GM12878 (cell line): ENCODE results near the gene LYZ. TPM values are rescaled to one million over a fixed set of nuclear protein-coding genes. Genes with fewer than 3 reads are reported as not detected.

Experiments used
- ATAC-seq: fragments of 200-7000 bp; cut with Tn5 transposase; 3 replicates; pipeline ENCODE4 v1.9.1; 2020; ENCODE audit warnings: mild to moderate bottlenecking, moderate library complexity
- BruUV-seq: library from RNA; stranded (reverse); fragments of 400-500 nt; replicated peaks from 2 replicates; lab custom pipeline; 2021; lab: Mats Ljungman, UMichigan
- CTCF ChIA-PET: fragments of 300-600 bp; sonication (Branson Sonifier 250); formaldehyde crosslinking; extraction: SDS; loops from one replicate; lab custom pipeline; 2021; ENCODE audit warnings: inconsistent platforms; lab: Yijun Ruan, JAX
- POLR2A ChIA-PET: fragments of 350-600 bp; formaldehyde crosslinking; extraction: SDS; loops from one replicate; lab custom pipeline; 2021; ENCODE audit warnings: inconsistent platforms; lab: Charles Lee
- RAD21 ChIA-PET: fragments of 300-600 bp; sonication (Branson Sonifier 250); formaldehyde crosslinking; loops from one replicate; lab custom pipeline; 2023; ENCODE audit warnings: antibody characterized with exemption; ENCODE audit not compliant: unreplicated experiment; lab: Charles Lee
- SMC1A ChIA-PET: fragments of 300-600 bp; sonication (Branson Sonifier 250); formaldehyde crosslinking; loops from one replicate; lab custom pipeline; 2023; ENCODE audit not compliant: unreplicated experiment, uncharacterized antibody; lab: Charles Lee
- DNase-seq: peaks from one replicate; pipeline ENCODE4 v3.0.0-alpha.2; 2011; ENCODE audit warnings: low read depth, low spot score
- FAIRE-seq: peaks from 3 replicates; lab custom pipeline; 2011; peaks lifted over from hg19 to GRCh38; lab: Jason Lieb, UNC
- H2AFZ ChIP-seq: 2 replicates; pipeline ENCODE4 v1.6.0; 2011; ENCODE audit warnings: low read depth, low read length, control low read depth; ENCODE audit not compliant: control insufficient read depth
- H3K27ac ChIP-seq: 2 replicates; pipeline ENCODE4 v1.5.1; 2011; ENCODE audit warnings: control low read depth; ENCODE audit not compliant: control insufficient read depth, insufficient read depth
- H3K27me3 ChIP-seq, 2 experiments: replicated peaks in 1 of 2; 2 replicates each; pipeline versions ENCODE4 v1.6.0 to v1.6.1; 2011; ENCODE audit warnings: low read length in 1 of 2; ENCODE audit not compliant: control insufficient read depth in 2 of 2, insufficient read depth in 2 of 2
- H3K36me3 ChIP-seq, 2 experiments: 2 replicates each; pipeline ENCODE4 v1.5.1; 2011; ENCODE audit warnings: low read length in 1 of 2; ENCODE audit not compliant: control insufficient read depth in 2 of 2, insufficient read depth in 2 of 2
- H3K4me1 ChIP-seq: 2 replicates; pipeline ENCODE4 v1.6.1; 2011; ENCODE audit warnings: mild to moderate bottlenecking, low read length, moderate library complexity, mixed read lengths; ENCODE audit not compliant: control insufficient read depth, insufficient read depth
- H3K4me2 ChIP-seq: 2 replicates; pipeline ENCODE4 v1.6.0; 2011; ENCODE audit warnings: control low read depth; ENCODE audit not compliant: control insufficient read depth, insufficient read depth
- H3K4me3 ChIP-seq: fragments of 200-600 bp; sonication (generic); 2 replicates; pipeline ENCODE4 v1.5.1; 2016
- H3K79me2 ChIP-seq: 2 replicates; pipeline ENCODE4 v1.6.0; 2011; ENCODE audit warnings: low read length; ENCODE audit not compliant: control insufficient read depth, insufficient read depth
- H3K9ac ChIP-seq: 2 replicates; pipeline ENCODE4 v1.8.0; 2011; ENCODE audit warnings: low read length, control low read depth, mixed read lengths; ENCODE audit not compliant: control insufficient read depth, insufficient read depth
- H3K9me3 ChIP-seq: replicated peaks from 3 replicates; pipeline ENCODE4 v1.5.1; 2011; ENCODE audit warnings: mild to moderate bottlenecking, low read length; ENCODE audit not compliant: control insufficient read depth, insufficient read depth
- H4K20me1 ChIP-seq: 2 replicates; pipeline ENCODE4 v1.6.0; 2011; ENCODE audit not compliant: control insufficient read depth, insufficient read depth
- CHD4 ChIP-seq: fragments of 200-600 bp; sonication (generic); IDR thresholded peaks from 2 replicates; pipeline ENCODE4 v1.6.1; 2016; ENCODE audit warnings: mild to moderate bottlenecking
- EED ChIP-seq: sonication (generic); IDR thresholded peaks from 2 replicates; pipeline ENCODE4 v1.6.1; 2016; ENCODE audit warnings: antibody characterized with exemption, low read depth
- ESRRA ChIP-seq: IDR thresholded peaks from 2 replicates; pipeline ENCODE4 v1.6.1; 2012; ENCODE audit warnings: mild to moderate bottlenecking, low read length, improper control_type of control experiment
- KAT2A ChIP-seq: conservative IDR thresholded peaks from 2 replicates; pipeline ENCODE4 v1.6.1; 2011; ENCODE audit warnings: low read depth, low read length; ENCODE audit not compliant: control insufficient read depth
- LARP7 ChIP-seq: fragments of 450-650 bp; IDR thresholded peaks from 2 replicates; pipeline ENCODE4 v1.6.1; 2017; ENCODE audit warnings: mild to moderate bottlenecking
- MEF2B ChIP-seq: fragments of 450-650 bp; IDR thresholded peaks from 2 replicates; pipeline ENCODE4 v1.6.1; 2018; ENCODE audit warnings: mild to moderate bottlenecking, moderate library complexity; ENCODE audit not compliant: partially characterized antibody, poor library complexity, severe bottlenecking
- MTA2 ChIP-seq: fragments of 450-650 bp; IDR thresholded peaks from 2 replicates; pipeline ENCODE4 v1.6.1; 2016; ENCODE audit warnings: low read depth, mild to moderate bottlenecking, moderate library complexity
- MYC ChIP-seq: IDR thresholded peaks from 2 replicates; pipeline ENCODE4 v1.6.1; 2011; ENCODE audit warnings: mild to moderate bottlenecking, low read length, moderate library complexity, inconsistent platforms; ENCODE audit not compliant: insufficient read depth, insufficient replicate concordance, insufficient read length, severe bottlenecking
- POLR2A ChIP-seq: IDR thresholded peaks from 2 replicates; pipeline ENCODE4 v1.6.1; 2011; ENCODE audit warnings: low read depth, mild to moderate bottlenecking, low read length
- POLR2AphosphoS2 ChIP-seq: IDR thresholded peaks from 2 replicates; pipeline ENCODE4 v1.6.1; 2011; ENCODE audit warnings: low read depth, mild to moderate bottlenecking, low read length, improper control_type of control experiment, moderate library complexity
- SMARCA5 ChIP-seq: fragments of 450-650 bp; IDR thresholded peaks from 2 replicates; pipeline ENCODE4 v1.6.1; 2017; ENCODE audit warnings: mild to moderate bottlenecking
- ZNF274 ChIP-seq: IDR thresholded peaks from one replicate; pipeline ENCODE4 v1.8.0; 2011; ENCODE audit not compliant: insufficient read length, insufficient read depth
- in situ Hi-C: fragments of 300-500 bp; cut with MboI; formaldehyde crosslinking; loops from 9 replicates; pipeline ENCODE4 v1.14.3; 2018; ENCODE audit warnings: mixed read lengths
- intact Hi-C: fragments of 100-400 bp; cut with micrococcal nuclease; formaldehyde crosslinking; loops from one replicate; pipeline ENCODE4 v1.14.2; 2022; ENCODE audit not compliant: unreplicated experiment
- polyA plus RNA-seq, 11 experiments: library from polyadenylated mRNA; depleted of rRNA in 4 of 11; unstranded in 6 of 11; stranded (reverse) in 5 of 11; fragments of >200 nt; fragmentation: Nextera tagmentation in 4 of 11; fragmentation: Illumina TruSeq in 1 of 11; extraction: Ambion mirVana in 4 of 11; extraction: Trizol in 1 of 11; gene quantifications; 1 replicate in 1 of 11; 2 replicates in 10 of 11; pipeline versions ENCODE4 v1.2.1 to v1.2.3, GENCODE V29; 2011 to 2016; ENCODE audit warnings: inconsistent platforms in 2 of 11, missing spikeins in 2 of 11, low read depth in 1 of 11
- total RNA-seq, 4 experiments: library from RNA; depleted of rRNA in 3 of 4; stranded (reverse); fragments of >200 nt in 3 of 4; fragmentation: Illumina TruSeq in 1 of 4; extraction: Trizol in 1 of 4; gene quantifications; 2 replicates each; pipeline versions ENCODE4 v1.2.1 to v1.2.3, GENCODE V29; 2013 to 2021
- TF ChIP-seq, protein P1 (sequence below): IDR thresholded peaks from 2 replicates; pipeline ENCODE4 v1.6.1; 2012; ENCODE audit warnings: low read depth, low read length, improper control_type of control experiment
- TF ChIP-seq, protein P2 (sequence below): fragments of 150-350 bp; IDR thresholded peaks from 2 replicates; pipeline ENCODE4 v1.6.1; 2014; ENCODE audit warnings: mild to moderate bottlenecking, low read depth, low read length
- TF ChIP-seq, protein P3 (sequence below): fragments of 450-650 bp; IDR thresholded peaks from 2 replicates; pipeline ENCODE4 v1.6.1; 2016; ENCODE audit warnings: mild to moderate bottlenecking
- TF ChIP-seq, protein P4 (sequence below): IDR thresholded peaks from 2 replicates; pipeline ENCODE4 v1.6.1; 2012; ENCODE audit warnings: low read depth, low read length, improper control_type of control experiment
- TF ChIP-seq, protein P5 (sequence below): fragments of 450-650 bp; IDR thresholded peaks from 2 replicates; pipeline ENCODE4 v1.6.1; 2017; ENCODE audit warnings: mild to moderate bottlenecking, moderate library complexity

Gene LYZ
- total and polyA plus RNA-seq, 10 of the 15 experiments (the other 5 are each of a cell fraction or from before 2014, with no cell fraction given), result 1.9 TPM; not detected in 9

DNA sequence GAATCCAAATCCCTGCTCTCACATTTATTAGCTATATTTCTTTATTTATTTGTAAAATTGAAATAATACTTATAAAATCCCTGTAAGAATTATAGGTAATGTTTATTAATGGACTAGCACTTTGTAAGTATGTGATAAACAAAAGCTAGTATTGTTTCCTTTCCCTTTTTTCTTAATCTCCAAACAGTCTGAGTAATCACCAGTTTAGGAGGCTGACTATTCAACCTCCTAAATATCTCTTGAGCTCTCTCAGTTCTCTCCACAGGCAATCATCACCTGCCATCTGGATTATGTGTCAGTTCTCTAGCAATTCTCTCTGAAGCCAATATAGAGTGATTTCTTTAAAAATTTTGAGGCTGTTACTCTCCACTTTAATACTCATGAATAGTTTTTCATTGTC lies 9.2 kb upstream of the LYZ start:
- Histone ChIP-seq H3K4me1 (no peaks in the 10 kb centered on the region), H3K4me3 (no peak overlapping the region)
- RAD21 ChIA-PET, result no interaction called here
- no peak for TF ChIP-seq KAT2A
- TF ChIP-seq POLR2AphosphoS2, result no peak
- TF ChIP-seq POLR2A, result no peak
- TF ChIP-seq SMARCA5, result no peak
- no peak for TF ChIP-seq MTA2
- TF ChIP-seq MYC, result no peak
- TF ChIP-seq, protein P1, sequence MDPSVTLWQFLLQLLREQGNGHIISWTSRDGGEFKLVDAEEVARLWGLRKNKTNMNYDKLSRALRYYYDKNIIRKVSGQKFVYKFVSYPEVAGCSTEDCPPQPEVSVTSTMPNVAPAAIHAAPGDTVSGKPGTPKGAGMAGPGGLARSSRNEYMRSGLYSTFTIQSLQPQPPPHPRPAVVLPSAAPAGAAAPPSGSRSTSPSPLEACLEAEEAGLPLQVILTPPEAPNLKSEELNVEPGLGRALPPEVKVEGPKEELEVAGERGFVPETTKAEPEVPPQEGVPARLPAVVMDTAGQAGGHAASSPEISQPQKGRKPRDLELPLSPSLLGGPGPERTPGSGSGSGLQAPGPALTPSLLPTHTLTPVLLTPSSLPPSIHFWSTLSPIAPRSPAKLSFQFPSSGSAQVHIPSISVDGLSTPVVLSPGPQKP, result no peak
- TF ChIP-seq LARP7, result no peak
- TF ChIP-seq ZNF274, result no peak
- no peak for TF ChIP-seq EED
- no peak for TF ChIP-seq CHD4
- TF ChIP-seq, protein P2, sequence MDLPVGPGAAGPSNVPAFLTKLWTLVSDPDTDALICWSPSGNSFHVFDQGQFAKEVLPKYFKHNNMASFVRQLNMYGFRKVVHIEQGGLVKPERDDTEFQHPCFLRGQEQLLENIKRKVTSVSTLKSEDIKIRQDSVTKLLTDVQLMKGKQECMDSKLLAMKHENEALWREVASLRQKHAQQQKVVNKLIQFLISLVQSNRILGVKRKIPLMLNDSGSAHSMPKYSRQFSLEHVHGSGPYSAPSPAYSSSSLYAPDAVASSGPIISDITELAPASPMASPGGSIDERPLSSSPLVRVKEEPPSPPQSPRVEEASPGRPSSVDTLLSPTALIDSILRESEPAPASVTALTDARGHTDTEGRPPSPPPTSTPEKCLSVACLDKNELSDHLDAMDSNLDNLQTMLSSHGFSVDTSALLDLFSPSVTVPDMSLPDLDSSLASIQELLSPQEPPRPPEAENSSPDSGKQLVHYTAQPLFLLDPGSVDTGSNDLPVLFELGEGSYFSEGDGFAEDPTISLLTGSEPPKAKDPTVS, result no peak
- TF ChIP-seq, protein P3, sequence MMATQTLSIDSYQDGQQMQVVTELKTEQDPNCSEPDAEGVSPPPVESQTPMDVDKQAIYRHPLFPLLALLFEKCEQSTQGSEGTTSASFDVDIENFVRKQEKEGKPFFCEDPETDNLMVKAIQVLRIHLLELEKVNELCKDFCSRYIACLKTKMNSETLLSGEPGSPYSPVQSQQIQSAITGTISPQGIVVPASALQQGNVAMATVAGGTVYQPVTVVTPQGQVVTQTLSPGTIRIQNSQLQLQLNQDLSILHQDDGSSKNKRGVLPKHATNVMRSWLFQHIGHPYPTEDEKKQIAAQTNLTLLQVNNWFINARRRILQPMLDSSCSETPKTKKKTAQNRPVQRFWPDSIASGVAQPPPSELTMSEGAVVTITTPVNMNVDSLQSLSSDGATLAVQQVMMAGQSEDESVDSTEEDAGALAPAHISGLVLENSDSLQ, result no peak
- TF ChIP-seq, protein P4, sequence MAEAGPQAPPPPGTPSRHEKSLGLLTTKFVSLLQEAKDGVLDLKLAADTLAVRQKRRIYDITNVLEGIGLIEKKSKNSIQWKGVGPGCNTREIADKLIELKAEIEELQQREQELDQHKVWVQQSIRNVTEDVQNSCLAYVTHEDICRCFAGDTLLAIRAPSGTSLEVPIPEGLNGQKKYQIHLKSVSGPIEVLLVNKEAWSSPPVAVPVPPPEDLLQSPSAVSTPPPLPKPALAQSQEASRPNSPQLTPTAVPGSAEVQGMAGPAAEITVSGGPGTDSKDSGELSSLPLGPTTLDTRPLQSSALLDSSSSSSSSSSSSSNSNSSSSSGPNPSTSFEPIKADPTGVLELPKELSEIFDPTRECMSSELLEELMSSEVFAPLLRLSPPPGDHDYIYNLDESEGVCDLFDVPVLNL, result no peak
- TF ChIP-seq MEF2B, result no peak
- TF ChIP-seq, protein P5, sequence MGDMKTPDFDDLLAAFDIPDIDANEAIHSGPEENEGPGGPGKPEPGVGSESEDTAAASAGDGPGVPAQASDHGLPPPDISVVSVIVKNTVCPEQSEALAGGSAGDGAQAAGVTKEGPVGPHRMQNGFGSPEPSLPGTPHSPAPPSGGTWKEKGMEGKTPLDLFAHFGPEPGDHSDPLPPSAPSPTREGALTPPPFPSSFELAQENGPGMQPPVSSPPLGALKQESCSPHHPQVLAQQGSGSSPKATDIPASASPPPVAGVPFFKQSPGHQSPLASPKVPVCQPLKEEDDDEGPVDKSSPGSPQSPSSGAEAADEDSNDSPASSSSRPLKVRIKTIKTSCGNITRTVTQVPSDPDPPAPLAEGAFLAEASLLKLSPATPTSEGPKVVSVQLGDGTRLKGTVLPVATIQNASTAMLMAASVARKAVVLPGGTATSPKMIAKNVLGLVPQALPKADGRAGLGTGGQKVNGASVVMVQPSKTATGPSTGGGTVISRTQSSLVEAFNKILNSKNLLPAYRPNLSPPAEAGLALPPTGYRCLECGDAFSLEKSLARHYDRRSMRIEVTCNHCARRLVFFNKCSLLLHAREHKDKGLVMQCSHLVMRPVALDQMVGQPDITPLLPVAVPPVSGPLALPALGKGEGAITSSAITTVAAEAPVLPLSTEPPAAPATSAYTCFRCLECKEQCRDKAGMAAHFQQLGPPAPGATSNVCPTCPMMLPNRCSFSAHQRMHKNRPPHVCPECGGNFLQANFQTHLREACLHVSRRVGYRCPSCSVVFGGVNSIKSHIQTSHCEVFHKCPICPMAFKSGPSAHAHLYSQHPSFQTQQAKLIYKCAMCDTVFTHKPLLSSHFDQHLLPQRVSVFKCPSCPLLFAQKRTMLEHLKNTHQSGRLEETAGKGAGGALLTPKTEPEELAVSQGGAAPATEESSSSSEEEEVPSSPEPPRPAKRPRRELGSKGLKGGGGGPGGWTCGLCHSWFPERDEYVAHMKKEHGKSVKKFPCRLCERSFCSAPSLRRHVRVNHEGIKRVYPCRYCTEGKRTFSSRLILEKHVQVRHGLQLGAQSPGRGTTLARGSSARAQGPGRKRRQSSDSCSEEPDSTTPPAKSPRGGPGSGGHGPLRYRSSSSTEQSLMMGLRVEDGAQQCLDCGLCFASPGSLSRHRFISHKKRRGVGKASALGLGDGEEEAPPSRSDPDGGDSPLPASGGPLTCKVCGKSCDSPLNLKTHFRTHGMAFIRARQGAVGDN, result no peak
- no peak for TF ChIP-seq ESRRA
- TF ChIP-seq, all 136 proteins: peak for 0
- no TSS peak for BruUV-seq
- Histone ChIP-seq H3K9me3 (no peaks in the 10 kb centered on the region), H2AFZ (no peak overlapping the region), H3K79me2 (no peaks in the 10 kb centered on the region), H3K27ac (no peak overlapping the region), H3K36me3 (no peaks in the 10 kb centered on the region), H3K9ac (no peak overlapping the region), H4K20me1 (no peaks in the 10 kb centered on the region), H3K27me3 (no peaks in the 10 kb centered on the region), H3K4me2 (no peak overlapping the region)
- intact Hi-C loops (loop anchor here (10.0 kb wide), 1 partner anchor 184 kb away; no protein-coding TSS in a partner anchor), in situ Hi-C loops (no loop called here)
- SMC1A ChIA-PET, result interaction anchor here (0.9 to 1.4 kb wide), 3 partner anchors 14 to 287 kb away, joined by 3 to 4 read pairs (median 3); no protein-coding TSS in a partner anchor
- POLR2A ChIA-PET, result no interaction called here
- FAIRE-seq, result no peak
- ATAC-seq, result no peak
- DNase-seq, result no peak
- CTCF ChIA-PET, result interaction anchor here (1.7 to 1.8 kb wide), 2 partner anchors 9 to 19 kb away, joined by 4 to 9 read pairs; partner anchors contain the start of gene LYZ
